Lower lobe of right lung (tissue), 2 donors: ENCODE measurements around the gene ANKMY1. TPM values are rescaled to one million over a fixed set of nuclear protein-coding genes. Genes with fewer than 3 reads are reported as not detected.

Experiments used
- ATAC-seq, 2 donors: fragments of 200-7000 bp; cut with Tn5 transposase; one replicate each; pipeline ENCODE4 v1.9.1; 2020 to 2022; ENCODE audit warnings: mild to moderate bottlenecking in 2 of 2, moderate library complexity in 2 of 2
- DNase-seq: peaks from one replicate; pipeline ENCODE4 v3.0.0-alpha.2; 2020
- H3K27ac ChIP-seq: fragments of 200-600 bp; one replicate; pipeline ENCODE4 v1.8.0; 2022
- H3K27me3 ChIP-seq: fragments of 200-600 bp; one replicate; pipeline ENCODE4 v1.8.0; 2022; ENCODE audit warnings: low read depth
- H3K36me3 ChIP-seq: fragments of 200-600 bp; one replicate; pipeline ENCODE4 v1.8.0; 2022; ENCODE audit warnings: mild to moderate bottlenecking
- H3K4me1 ChIP-seq: fragments of 200-600 bp; one replicate; pipeline ENCODE4 v1.8.0; 2022
- H3K4me3 ChIP-seq: fragments of 200-600 bp; one replicate; pipeline ENCODE4 v1.8.0; 2022; ENCODE audit warnings: mild to moderate bottlenecking
- H3K9me3 ChIP-seq: fragments of 200-600 bp; one replicate; pipeline ENCODE4 v1.8.0; 2022
- intact Hi-C: fragments of 100-400 bp; cut with DNase I; formaldehyde crosslinking; loops from one replicate; pipeline ENCODE4 v1.11.0; 2022
- total RNA-seq: library from RNA; stranded (reverse); fragmentation: NEBNext Ultra II Directional; extraction: Animal tissue kit (Norgen Biotek cat#: 25700); gene quantifications from one replicate; pipeline ENCODE4 v1.2.1, GENCODE V29; 2021
- TF ChIP-seq, protein P1 (sequence below): fragments of 200-600 bp; IDR thresholded peaks from one replicate; pipeline ENCODE4 v1.8.0; 2022; ENCODE audit warnings: antibody characterized with exemption, mild to moderate bottlenecking
- donor health status: DM: no; HTN: yes; CAD: no; lungs with severe emphysema.

ANKMY1 gene
- total RNA-seq, 1 donor from 2014 or later, result 29.3 TPM

DNA sequence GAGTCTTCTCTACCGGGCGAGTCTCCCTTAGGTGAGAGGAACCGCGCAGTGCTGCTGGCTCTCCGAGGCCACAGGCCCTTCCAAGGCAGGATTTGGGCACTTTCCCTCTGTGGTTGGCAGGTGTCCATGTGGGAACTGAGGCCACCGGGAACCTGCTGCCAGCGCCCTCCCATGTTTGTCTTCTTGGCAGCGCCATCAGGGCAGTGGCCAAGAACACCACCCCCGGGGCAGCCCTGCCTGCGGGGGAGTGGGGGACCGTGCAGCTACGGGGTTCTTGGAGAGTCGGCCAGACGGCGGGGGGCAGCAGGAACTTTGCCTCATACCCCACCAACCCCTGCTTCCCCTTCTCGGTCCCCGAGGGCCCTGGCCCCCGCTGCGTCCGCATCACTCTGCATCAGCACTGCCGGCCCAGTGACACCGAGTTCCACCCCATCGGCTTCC lies 38.7 kb upstream of the ANKMY1 start:
- ATAC-seq, result no peak
- H3K4me1 ChIP-seq, result no peaks in the 10 kb centered on the region
- H3K4me3 ChIP-seq, result no peak overlapping the region
- H3K27ac ChIP-seq, result no peak overlapping the region
- H3K9me3 ChIP-seq, result no peaks in the 10 kb centered on the region
- peak; percentile 30 for DNase-seq
- H3K27me3 ChIP-seq, result no peaks in the 10 kb centered on the region
- peaks cover 80% of the 10 kb centered on the region for H3K36me3 ChIP-seq
- TF ChIP-seq, protein P1, sequence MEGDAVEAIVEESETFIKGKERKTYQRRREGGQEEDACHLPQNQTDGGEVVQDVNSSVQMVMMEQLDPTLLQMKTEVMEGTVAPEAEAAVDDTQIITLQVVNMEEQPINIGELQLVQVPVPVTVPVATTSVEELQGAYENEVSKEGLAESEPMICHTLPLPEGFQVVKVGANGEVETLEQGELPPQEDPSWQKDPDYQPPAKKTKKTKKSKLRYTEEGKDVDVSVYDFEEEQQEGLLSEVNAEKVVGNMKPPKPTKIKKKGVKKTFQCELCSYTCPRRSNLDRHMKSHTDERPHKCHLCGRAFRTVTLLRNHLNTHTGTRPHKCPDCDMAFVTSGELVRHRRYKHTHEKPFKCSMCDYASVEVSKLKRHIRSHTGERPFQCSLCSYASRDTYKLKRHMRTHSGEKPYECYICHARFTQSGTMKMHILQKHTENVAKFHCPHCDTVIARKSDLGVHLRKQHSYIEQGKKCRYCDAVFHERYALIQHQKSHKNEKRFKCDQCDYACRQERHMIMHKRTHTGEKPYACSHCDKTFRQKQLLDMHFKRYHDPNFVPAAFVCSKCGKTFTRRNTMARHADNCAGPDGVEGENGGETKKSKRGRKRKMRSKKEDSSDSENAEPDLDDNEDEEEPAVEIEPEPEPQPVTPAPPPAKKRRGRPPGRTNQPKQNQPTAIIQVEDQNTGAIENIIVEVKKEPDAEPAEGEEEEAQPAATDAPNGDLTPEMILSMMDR, result no peak
- intact Hi-C loops, result no loop called here

DNA sequence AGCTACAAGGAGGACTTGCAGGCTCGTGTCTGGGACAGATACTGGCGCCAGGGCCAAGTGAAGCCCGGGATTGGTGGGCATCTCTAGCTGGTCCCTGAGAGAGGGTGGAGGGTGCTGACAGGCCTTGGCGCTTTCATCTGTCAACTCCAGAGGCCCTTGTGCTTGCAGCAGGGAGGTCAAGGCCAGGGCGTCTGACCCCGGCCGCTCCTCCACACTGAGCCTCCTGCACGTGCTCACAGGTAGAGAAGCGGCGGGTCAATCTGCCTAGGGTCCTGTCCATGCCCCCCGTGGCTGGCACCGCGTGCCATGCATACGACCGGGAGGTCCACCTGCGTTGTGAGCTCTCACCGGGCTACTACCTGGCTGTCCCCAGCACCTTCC lies 38.3 kb upstream of the ANKMY1 start:
- no peak overlapping the region for H3K4me3 ChIP-seq
- TF ChIP-seq, protein P1, result no peak

DNA sequence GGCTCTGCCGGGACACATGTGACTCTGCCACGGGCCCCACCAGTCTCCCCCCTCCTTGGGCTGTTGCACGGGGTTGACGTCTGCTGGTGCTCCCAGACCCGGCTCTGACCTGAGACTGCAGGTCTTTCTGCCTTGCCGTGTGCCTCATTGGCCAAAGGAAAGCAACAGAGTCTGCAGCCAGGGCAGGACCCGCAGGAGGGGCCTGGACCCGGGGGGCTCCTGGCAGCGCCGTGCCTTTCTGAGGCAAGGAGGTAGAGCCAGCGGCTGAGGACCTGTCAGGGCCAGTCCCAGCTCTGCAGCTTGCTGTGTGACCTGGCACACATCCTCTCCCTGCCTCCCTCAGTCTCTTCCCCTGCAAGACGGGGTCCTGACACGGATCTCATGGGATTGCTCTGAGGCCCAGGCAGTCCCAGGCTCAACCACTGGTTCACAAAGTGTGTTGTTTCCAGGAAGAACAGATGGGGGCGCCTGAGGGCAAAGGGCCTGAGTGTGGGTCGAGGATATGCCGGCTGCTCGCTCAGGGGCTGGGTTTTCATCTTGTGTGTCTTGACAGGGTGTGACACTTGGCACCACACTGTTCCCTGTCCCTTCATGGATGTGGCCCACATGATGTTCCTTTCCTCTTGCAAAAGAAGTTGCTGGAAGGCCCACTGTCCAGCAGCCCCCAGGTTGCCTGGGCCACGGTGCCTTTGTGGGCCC lies 37.7 kb upstream of the ANKMY1 start:
- intact Hi-C loops, result no loop called here
- peak; percentile 42 for DNase-seq
- ATAC-seq, result peak in 1 of 2 donors; percentile 10
- TF ChIP-seq, protein P1, result no peak
- H3K4me3 ChIP-seq, result no peak overlapping the region
- H3K27ac ChIP-seq, result no peak overlapping the region
- H3K27me3 ChIP-seq, result no peaks in the 10 kb centered on the region
- peaks cover 89% of the 10 kb centered on the region for H3K36me3 ChIP-seq
- no peaks in the 10 kb centered on the region for H3K9me3 ChIP-seq
- no peaks in the 10 kb centered on the region for H3K4me1 ChIP-seq

More for the DNA sequence above, 38.3 kb upstream of the ANKMY1 start:
- intact Hi-C loops, result no loop called here
- H3K36me3 ChIP-seq, result peaks cover 84% of the 10 kb centered on the region
- H3K27ac ChIP-seq, result no peak overlapping the region
- H3K27me3 ChIP-seq, result no peaks in the 10 kb centered on the region
- H3K4me1 ChIP-seq, result no peaks in the 10 kb centered on the region
- DNase-seq (peak; percentile 36), ATAC-seq (no peak)
- no peaks in the 10 kb centered on the region for H3K9me3 ChIP-seq

DNA sequence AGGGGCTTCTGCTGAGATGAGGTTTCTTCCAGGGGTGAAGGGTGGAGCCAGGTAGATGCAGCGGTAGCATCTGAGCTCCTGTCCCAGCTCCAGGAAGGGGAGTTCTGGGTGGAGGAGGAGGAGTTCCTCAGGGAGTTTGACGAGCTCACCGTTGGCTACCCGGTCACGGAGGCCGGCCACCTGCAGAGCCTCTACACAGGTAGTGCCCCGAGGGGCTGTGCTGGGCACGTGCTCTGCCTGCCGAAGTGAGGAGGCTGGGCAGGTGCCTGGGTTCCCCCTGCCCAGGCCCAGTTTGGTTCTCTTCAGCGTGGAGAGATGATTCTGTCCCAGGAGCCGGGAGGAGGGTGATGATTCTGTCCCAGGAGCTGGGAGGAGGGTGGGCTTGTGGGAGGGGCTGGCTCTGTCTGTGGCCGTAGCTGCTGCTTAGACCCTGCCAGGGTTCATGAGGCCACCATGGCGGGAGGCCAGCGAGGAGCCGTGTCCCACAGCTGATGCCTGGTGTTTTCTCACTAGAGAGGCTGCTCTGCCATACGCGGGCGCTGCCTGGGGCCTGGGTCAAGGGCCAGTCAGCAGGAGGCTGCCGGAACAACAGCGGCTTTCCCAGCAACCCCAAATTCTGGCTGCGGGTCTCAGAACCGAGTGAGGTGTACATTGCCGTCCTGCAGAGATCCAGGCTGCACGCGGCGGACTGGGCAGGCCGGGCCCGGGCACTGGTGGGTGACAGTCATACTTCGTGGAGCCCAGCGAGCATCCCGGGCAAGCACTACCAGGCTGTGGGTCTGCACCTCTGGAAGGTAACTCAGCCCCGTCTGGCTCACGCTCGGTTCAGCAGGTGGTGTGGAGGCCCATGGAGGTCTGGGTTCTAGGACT lies 37.0 kb upstream of the ANKMY1 start:
- ATAC-seq (no peak), DNase-seq (peak; percentile 36)
- Histone ChIP-seq H3K27ac (no peak overlapping the region), H3K27me3 (no peaks in the 10 kb centered on the region), H3K36me3 (peaks cover 91% of the 10 kb centered on the region), H3K9me3 (no peaks in the 10 kb centered on the region), H3K4me3 (no peak overlapping the region), H3K4me1 (no peaks in the 10 kb centered on the region)
- TF ChIP-seq, protein P1, result no peak
- intact Hi-C loops, result no loop called here

DNA sequence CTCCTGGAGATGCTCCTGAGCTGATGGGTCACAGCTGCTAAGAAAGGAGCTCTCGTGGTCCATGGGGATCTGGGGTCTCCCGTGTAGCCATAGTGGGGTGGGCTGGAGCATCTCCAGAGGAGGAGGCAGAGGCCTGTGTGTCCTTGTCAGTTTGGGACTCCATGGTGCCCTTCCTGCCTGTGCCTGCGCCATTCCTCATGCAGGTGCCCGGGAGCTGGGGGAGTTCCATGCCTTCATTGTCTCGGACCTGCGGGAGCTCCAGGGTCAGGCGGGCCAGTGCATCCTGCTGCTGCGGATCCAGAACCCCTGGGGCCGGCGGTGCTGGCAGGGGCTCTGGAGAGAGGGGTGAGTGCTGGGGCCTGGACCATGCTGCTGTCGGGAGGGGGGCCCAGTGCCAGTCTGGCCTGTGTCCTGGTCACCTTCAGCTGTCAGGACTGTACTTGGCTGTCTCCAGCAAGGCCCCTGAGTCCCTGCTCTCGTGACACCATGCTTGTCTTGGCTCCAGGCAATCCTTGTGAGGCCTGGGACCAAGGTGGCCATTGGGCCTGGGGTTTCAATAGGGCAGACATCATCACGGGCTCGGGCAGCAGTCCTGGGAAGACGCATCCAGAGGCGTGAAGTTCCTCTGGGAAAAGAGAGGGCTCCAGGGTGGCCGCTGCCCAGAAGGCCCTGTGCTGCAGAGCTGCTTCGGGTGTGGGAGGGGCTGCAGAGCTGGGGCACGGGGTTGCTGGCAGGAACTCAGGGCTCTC lies 36.1 kb upstream of the ANKMY1 start:
- no peak overlapping the region for H3K4me3 ChIP-seq
- no peaks in the 10 kb centered on the region for H3K4me1 ChIP-seq
- H3K9me3 ChIP-seq, result no peaks in the 10 kb centered on the region
- peak; percentile 35 for DNase-seq
- H3K27ac ChIP-seq, result no peak overlapping the region
- peaks cover 89% of the 10 kb centered on the region for H3K36me3 ChIP-seq
- no peaks in the 10 kb centered on the region for H3K27me3 ChIP-seq
- intact Hi-C loops, result no loop called here
- TF ChIP-seq, protein P1, result no peak
- no peak for ATAC-seq
